GM12878 (cell line): Measurements from ENCODE around the gene CCDC57.

Source experiments
- CBFB ChIP-seq: IDR thresholded peaks from 2 replicates; pipeline ENCODE4 v1.6.1; 2016; ENCODE audit warnings: antibody characterized with exemption, low read depth
- CTCF ChIP-seq, 3 experiments: IDR thresholded peaks in 2 of 3; conservative IDR thresholded peaks in 1 of 3; 2 replicates each; pipeline ENCODE4 v1.5.1; 2011; ENCODE audit warnings: low read depth in 3 of 3, low read length in 3 of 3, mild to moderate bottlenecking in 3 of 3, control low read depth in 2 of 3, moderate library complexity in 2 of 3, inconsistent platforms in 1 of 3, mixed read lengths in 1 of 3; ENCODE audit not compliant: control insufficient read depth in 2 of 3, insufficient read depth in 1 of 3; ENCODE audit errors: extremely low read depth in 1 of 3
- DPF2 ChIP-seq: fragments of 450-650 bp; IDR thresholded peaks from 2 replicates; pipeline ENCODE4 v1.6.1; 2017; ENCODE audit warnings: mild to moderate bottlenecking
- EP300 ChIP-seq, 2 experiments: fragments of 150-350 bp in 1 of 2; IDR thresholded peaks; 2 replicates each; pipeline ENCODE4 v1.6.1; 2011 to 2012; ENCODE audit warnings: low read depth in 2 of 2, low read length in 2 of 2, borderline replicate concordance in 1 of 2, improper control_type of control experiment in 1 of 2, inconsistent platforms in 1 of 2; ENCODE audit not compliant: control insufficient read depth in 1 of 2
- IRF3 ChIP-seq: fragments of 450-650 bp; IDR thresholded peaks from 2 replicates; pipeline ENCODE4 v1.6.1; 2014; ENCODE audit warnings: mild to moderate bottlenecking
- SPI1 ChIP-seq: IDR thresholded peaks from 2 replicates; pipeline ENCODE4 v1.6.1; 2011; ENCODE audit warnings: low read depth, mild to moderate bottlenecking, low read length, moderate library complexity, borderline replicate concordance; ENCODE audit not compliant: insufficient read depth
- USF1 ChIP-seq: IDR thresholded peaks from 2 replicates; pipeline ENCODE4 v1.6.1; 2011; ENCODE audit warnings: borderline replicate concordance, low read depth, mild to moderate bottlenecking, moderate library complexity, mixed read lengths, low read length; ENCODE audit not compliant: insufficient read depth; ENCODE audit errors: extremely low read length
- ZNF24 ChIP-seq: fragments of 450-650 bp; IDR thresholded peaks from 2 replicates; pipeline ENCODE4 v1.6.1; 2017; ENCODE audit warnings: antibody characterized with exemption, mild to moderate bottlenecking

GRCh38 chr17:82243648-82244412 lies 31.2 kb upstream of the CCDC57 start:
- TF ChIP-seq CTCF (IDR thresholded peaks at IDR 0.05 in 2 of 3, conservative IDR thresholded peaks at IDR 0.05 in 1 of 3; ENCODE audit: control insufficient read depth in 2 of 3, extremely low read depth in 1 of 3, insufficient read depth in 1 of 3, low read depth in 3 of 3, low read length in 3 of 3) (no peak), DPF2 (no peak), EP300 (IDR thresholded peaks at IDR 0.05; ENCODE audit: borderline replicate concordance in 1 of 2, control insufficient read depth in 1 of 2, low read depth in 2 of 2, low read length in 2 of 2) (no peak), CBFB (no peak), USF1 (no peak), ZNF24 (no peak), SPI1 (no peak), IRF3 (no peak)
